HCT116 (cell line): ENCODE measurements around the gene CEP112.

Experiments
- CTCF ChIP-seq, 3 experiments: fragments of 200-600 bp in 1 of 3; sonication (generic) in 1 of 3; IDR thresholded peaks in 2 of 3; conservative IDR thresholded peaks in 1 of 3; 2 replicates each; pipeline ENCODE4 v1.5.1; 2012 to 2017; ENCODE audit warnings: low read depth in 2 of 3, low read length in 2 of 3, antibody characterized with exemption in 1 of 3, borderline replicate concordance in 1 of 3, control low read depth in 1 of 3, mild to moderate bottlenecking in 1 of 3, mixed read lengths in 1 of 3, mixed run types in 1 of 3, moderate library complexity in 1 of 3; ENCODE audit not compliant: insufficient read depth in 1 of 3
- EZH2 ChIP-seq: fragments of 200-600 bp; sonication (generic); IDR thresholded peaks from 2 replicates; pipeline ENCODE4 v1.6.1; 2017; ENCODE audit warnings: antibody characterized with exemption, mixed run types
- EZH2phosphoT487 ChIP-seq: fragments of 200-600 bp; IDR thresholded peaks from 2 replicates; pipeline ENCODE4 v1.6.1; 2018; ENCODE audit warnings: antibody characterized with exemption, borderline replicate concordance
- JUND ChIP-seq: IDR thresholded peaks from 2 replicates; pipeline ENCODE4 v1.6.1; 2012
- POLR2A ChIP-seq: IDR thresholded peaks from 2 replicates; pipeline ENCODE4 v1.7.0; 2011; ENCODE audit warnings: borderline replicate concordance; ENCODE audit not compliant: insufficient read depth, insufficient read length; ENCODE audit errors: extremely low read depth
- POLR2AphosphoS5 ChIP-seq: IDR thresholded peaks from 2 replicates; pipeline ENCODE4 v1.6.1; 2011; ENCODE audit warnings: mild to moderate bottlenecking, low read depth, low read length, moderate library complexity
- RAD21 ChIP-seq: IDR thresholded peaks from 2 replicates; pipeline ENCODE4 v1.6.1; 2012; ENCODE audit warnings: low read depth, mild to moderate bottlenecking
- REST ChIP-seq: IDR thresholded peaks from 2 replicates; pipeline ENCODE4 v1.6.1; 2012; ENCODE audit warnings: low read depth
- ZBTB33 ChIP-seq: IDR thresholded peaks from 2 replicates; pipeline ENCODE4 v1.6.1; 2011; ENCODE audit warnings: mild to moderate bottlenecking, low read length, moderate library complexity; ENCODE audit not compliant: insufficient replicate concordance; ENCODE audit errors: extremely low read depth
- ZNF274 ChIP-seq: fragments of 200-500 bp; sonication (Bioruptor generic); IDR thresholded peaks from 2 replicates; pipeline ENCODE4 v1.6.1; 2014; ENCODE audit warnings: mild to moderate bottlenecking, low read depth, low read length, inconsistent platforms

GRCh38 chr17:65896889-65897288 lies 295.0 kb downstream of the CEP112 start:
- TF ChIP-seq CTCF (IDR thresholded peaks at IDR 0.05 in 2 of 3, conservative IDR thresholded peaks at IDR 0.05 in 1 of 3; ENCODE audit: borderline replicate concordance in 1 of 3, insufficient read depth in 1 of 3, low read depth in 2 of 3, low read length in 2 of 3) (no peak), JUND (no peak), POLR2AphosphoS5 (no peak), ZNF274 (no peak), ZBTB33 (no peak), POLR2A (no peak), REST (no peak), EZH2 (no peak), EZH2phosphoT487 (no peak), RAD21 (no peak)
